Astrocyte of the spinal cord (primary cell): Measurements from ENCODE around the gene ILF3.
A peak's percentile ranks its signal among the peaks of the same experiment; 100 is the strongest.

Experiments used
- DNase-seq: peaks from one replicate; pipeline ENCODE4 v3.0.0; 2011; ENCODE audit warnings: low read depth, low spot score
- H3K4me3 ChIP-seq: 2 replicates; pipeline ENCODE4 v1.5.1; 2011; ENCODE audit warnings: low read depth, mild to moderate bottlenecking, low read length, moderate library complexity
- in situ Hi-C: cut with HindIII; loops from 2 replicates; pipeline ENCODE4 v1.10.0; 2017; ENCODE audit warnings: low sequenced_read_pairs
- TF ChIP-seq, protein P1 (sequence below): IDR thresholded peaks from 2 replicates; pipeline ENCODE4 v1.5.1; 2012; ENCODE audit warnings: low read depth, mild to moderate bottlenecking, low read length, inconsistent platforms

Gene ILF3

DNA sequence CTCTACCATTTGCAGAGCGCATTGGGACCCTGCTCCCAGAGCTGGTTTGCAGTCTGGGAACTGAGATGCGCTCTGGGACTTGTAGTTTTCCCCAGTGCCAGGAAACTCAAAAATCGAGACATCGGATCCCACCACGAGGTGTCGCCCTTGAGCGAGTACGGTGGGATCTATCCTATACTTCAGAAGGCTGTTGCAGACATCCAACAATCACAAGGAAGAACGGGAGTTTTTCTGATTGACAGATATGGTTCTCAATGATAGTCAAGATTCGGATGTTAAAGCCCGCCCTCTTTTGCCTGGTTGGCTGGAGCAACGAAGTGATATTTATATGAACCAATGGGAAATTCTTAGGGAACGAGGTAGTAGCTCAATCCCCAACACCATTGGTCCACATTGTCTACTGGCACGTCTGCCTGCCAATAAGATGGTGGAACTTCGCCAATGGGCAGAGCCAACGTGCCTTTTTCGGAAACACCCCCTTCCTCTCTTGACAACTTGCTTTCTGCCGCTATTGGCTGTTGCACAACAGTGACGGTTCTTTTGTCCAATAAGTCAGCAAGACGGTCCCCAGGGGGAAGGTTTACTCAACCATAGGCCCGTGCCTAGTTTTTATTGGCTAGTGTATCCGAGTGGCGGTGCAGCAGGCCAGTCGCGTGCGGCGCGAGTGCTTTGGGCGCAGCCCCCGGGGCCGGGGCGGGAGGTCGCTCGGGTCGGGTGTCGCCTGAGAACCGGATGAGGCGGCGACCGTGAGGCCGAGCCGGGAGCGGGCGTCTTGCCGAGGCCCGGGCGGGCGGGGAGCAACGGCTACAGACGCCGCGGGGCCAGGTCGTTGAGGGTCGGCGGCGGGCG, 63.4 kb downstream of the ILF3 start, which contains the start of gene DNM2:
Gene DNM2 (plus strand): TSS at position 724 of the 849 bp plus-strand sequence. CDS start 164 bp downstream, outside the sequence.
- peak within 1 kb of the TSS; percentile 79 for H3K4me3 ChIP-seq
- peak; percentile 100 for DNase-seq
- in situ Hi-C loops = no loop called here
- TF ChIP-seq, protein P1, sequence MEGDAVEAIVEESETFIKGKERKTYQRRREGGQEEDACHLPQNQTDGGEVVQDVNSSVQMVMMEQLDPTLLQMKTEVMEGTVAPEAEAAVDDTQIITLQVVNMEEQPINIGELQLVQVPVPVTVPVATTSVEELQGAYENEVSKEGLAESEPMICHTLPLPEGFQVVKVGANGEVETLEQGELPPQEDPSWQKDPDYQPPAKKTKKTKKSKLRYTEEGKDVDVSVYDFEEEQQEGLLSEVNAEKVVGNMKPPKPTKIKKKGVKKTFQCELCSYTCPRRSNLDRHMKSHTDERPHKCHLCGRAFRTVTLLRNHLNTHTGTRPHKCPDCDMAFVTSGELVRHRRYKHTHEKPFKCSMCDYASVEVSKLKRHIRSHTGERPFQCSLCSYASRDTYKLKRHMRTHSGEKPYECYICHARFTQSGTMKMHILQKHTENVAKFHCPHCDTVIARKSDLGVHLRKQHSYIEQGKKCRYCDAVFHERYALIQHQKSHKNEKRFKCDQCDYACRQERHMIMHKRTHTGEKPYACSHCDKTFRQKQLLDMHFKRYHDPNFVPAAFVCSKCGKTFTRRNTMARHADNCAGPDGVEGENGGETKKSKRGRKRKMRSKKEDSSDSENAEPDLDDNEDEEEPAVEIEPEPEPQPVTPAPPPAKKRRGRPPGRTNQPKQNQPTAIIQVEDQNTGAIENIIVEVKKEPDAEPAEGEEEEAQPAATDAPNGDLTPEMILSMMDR = peak; percentile 79

DNA sequence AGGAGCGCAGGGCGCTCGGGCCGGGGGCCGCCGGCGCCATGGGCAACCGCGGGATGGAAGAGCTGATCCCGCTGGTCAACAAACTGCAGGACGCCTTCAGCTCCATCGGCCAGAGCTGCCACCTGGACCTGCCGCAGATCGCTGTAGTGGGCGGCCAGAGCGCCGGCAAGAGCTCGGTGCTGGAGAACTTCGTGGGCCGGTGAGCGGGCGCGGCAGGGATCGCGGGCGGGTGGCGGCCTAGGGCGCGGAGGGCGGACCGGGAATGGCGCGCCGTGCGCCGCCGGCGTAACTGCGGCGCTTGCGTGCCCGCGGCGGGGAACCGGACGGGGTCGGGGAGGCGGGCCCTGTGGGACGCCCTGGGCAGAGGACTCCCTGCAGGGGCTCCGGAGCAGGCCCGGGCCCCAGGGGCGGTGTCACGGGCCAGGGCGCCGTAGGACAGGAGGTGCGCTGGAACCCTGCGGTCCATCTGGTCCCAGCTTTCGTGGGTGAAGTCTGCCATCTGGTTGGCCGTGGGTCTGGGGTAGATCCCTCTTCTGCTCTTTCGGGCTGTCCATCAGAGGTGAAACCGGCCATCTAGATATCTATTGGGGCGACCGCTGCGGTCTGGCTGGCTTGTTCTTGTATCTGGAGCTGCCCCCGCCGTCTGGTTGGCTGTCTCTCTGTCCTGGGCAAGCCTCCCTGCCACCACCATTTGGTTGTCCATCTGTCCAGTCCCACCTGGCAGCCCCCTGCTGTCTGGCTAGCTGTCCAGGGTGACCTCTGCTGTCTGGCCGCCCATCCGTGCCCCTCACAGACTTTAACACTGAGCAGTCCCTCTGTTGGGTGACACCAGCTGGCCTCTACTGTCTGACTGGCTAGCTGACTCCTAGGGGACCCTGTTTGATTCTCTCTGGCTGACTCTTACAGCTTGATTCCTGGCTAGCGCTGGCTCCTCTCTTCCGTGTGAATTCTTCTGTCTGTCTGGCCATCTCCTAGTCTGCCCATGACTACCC, 64.4 kb downstream of the ILF3 start:
- TF ChIP-seq, protein P1 = no peak
- H3K4me3 ChIP-seq = peak overlapping the region; percentile 79
- peak; percentile 37 for DNase-seq
- in situ Hi-C loops = no loop called here

DNA sequence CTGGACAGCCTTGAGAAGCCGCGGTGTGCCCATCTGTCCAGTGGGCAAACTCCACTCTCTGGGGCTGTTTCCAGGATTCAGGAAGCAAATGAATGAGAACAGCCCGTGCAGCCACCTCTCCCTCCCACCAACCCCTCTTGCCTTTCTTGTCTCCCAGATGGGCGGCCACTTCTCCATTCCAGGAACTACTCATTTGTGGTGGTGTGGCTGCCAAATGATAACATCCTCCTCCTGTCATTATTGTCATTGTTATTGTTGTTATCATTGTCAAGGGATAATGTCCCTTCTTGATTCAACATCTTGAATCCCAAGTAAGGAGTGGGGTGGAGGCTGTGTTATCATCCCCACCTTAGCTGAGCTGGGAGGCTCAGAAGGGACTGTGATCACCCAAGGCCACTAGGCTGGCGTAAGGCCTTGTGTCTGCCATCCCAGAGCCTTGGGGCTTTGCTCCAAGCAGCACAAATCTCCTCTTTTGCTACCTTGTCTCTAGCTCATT, 65.4 kb downstream of the ILF3 start:
- no peak for DNase-seq
- in situ Hi-C loops = no loop called here
- H3K4me3 ChIP-seq = peak overlapping the region; percentile 79
- TF ChIP-seq, protein P1 = no peak

DNA sequence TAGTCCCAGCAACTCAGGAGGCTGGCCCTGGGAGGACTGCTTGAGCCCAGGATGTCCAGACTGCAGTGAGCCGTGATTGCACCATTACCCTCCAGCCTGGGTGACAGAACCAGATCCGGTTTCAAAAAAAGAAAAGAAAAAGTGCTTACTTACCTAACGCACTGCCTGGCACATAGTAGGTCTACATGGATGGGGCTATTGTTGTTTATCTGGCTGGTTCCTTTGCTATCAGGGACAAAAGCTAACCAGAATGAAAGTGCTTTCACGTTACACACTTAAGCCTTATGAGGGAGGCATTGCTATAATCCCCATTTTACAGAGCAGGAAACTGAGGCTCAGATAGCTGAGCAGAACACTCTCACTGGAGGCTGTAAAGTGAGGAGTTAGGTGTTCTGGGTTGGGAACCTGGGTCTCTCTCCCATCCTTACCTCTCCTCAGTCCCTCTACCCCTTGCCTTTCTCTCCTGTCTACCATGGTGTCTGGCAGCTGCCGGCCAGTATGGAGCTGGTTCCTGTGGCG, 66.5 kb downstream of the ILF3 start:
- DNase-seq = no peak
- TF ChIP-seq, protein P1 = no peak
- in situ Hi-C loops = no loop called here
- H3K4me3 ChIP-seq = no peak overlapping the region

DNA sequence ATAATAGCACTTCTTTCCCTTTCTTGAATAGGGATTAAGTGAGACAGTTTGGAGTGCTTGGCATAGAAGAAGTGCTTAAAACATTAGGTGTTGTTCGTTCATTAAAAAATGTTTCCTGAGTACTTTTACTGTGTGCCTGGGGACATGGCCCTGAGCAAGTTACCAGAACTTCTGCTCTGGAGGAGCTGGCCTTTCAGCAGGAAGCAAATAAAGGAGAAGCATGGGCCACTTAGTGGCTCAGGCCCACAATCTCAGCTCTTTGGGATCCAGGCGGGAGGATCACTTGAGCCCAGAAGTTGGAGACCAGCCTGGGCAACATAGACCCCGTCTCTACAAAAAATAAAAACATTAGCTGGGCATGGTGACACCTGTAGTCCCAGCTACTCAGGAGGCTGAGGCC, 69.4 kb downstream of the ILF3 start:
- TF ChIP-seq, protein P1 = no peak
- H3K4me3 ChIP-seq = no peak overlapping the region
- no peak for DNase-seq
- in situ Hi-C loops = no loop called here

DNA sequence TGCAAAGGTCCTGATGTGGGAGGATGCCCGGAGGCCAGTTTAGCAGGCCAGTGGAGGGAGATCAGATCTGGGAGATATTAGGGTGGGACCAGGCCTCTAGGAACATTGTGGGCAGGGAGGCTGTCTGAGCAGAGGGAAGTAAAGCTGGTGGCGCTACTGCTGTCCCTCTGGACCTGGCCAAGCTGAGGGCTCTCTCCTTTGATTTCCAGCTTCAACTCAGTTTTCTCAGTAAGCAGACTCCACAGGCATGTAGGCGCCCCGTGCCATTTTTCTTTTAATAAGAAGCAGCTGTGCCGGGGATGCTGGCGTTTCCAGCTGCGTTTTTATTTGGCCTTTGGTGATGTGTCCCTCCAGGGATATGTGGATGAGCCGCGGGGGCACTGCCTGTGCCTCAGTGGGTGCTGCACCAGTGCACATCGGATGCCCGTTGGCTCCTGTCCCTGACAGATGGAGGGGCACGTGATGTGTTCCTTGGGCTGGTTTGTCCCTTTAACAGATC, 70.5 kb downstream of the ILF3 start:
- H3K4me3 ChIP-seq = no peak overlapping the region
- DNase-seq = no peak
- TF ChIP-seq, protein P1 = no peak
- in situ Hi-C loops = no loop called here
